Testis (tissue), 2 donors: Measurements from ENCODE around the gene SLC17A5.

ENCODE experiments used
- CTCF ChIP-seq, 3 experiments: fragments of 450-650 bp in 2 of 3; fragments of 200-600 bp in 1 of 3; sonication (generic) in 1 of 3; IDR thresholded peaks; one replicate each; pipeline ENCODE4 v1.5.1; 2016 to 2019; ENCODE audit warnings: antibody characterized with exemption in 3 of 3, mild to moderate bottlenecking in 2 of 3, moderate library complexity in 1 of 3
- POLR2A ChIP-seq: fragments of 450-650 bp; IDR thresholded peaks from one replicate; pipeline ENCODE4 v1.6.1; 2017; ENCODE audit warnings: antibody characterized with exemption, mild to moderate bottlenecking, moderate library complexity

GRCh38 chr6:73666393-73666792, 12.6 kb upstream of the SLC17A5 start:
- TF ChIP-seq CTCF (IDR thresholded peaks at IDR 0.05) (no peak), POLR2A (no peak)
